Measurements from ENCODE around the gene MACROD2.

The MACROD2 gene

DNA sequence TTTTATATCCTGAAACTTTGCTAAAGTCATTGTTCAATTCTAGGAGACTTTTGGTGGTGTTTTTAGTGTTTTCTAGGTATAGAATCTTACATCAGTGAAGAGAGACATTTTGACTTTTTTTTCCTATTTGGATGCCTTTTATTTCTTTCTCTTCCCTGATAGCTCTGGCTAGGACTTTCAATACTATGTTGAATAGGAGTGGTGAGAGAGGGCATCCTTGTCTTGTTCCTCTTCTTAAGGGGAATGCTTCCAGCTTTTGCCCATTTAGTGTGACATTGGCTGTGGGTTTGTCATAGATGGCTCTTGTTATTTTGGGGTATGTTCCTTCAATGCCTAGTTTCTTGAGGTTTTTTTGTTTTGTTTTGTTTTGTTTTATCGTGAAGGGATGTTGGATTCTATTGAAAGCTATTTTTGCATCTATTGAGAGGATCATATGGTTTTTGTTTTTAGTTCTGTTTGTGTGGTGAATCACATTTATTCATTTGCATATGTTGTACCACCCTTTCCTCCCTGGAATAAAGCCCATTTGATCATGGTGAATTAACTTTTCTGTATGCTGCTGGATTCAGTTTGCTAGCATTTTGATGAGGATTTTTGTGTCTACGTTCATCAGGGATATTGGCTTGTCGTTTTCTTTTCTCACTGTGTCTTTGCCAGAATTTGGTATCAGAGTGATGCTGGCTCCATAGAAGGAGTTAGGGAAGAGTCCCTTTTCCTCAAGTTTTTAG lies 882.1 kb downstream of the MACROD2 start:
- no peak for DNase-seq (ENCODE audit: low spot score)

DNA sequence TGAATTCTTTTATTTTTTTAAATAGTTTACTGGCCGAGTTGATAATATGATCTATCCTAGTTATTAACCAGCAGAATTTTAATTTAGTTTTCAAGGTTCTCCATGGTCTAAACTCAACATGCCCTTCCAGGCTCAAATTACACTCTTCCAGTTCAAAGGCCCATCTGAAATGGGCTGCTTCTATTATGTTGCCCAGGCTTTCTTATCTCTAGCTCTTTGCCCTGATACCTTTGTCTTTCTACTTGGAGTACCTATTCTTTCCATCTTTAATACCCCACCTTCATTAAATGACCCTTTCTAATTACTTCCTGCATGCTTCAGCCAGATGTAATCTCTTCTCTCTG lies 883.3 kb downstream of the MACROD2 start:
- DNase-seq (ENCODE audit: low spot score), result no peak

- no peak for DNase-seq (ENCODE audit: low spot score)
These were observed 883.8 kb downstream of the MACROD2 start for GRCh38 chr20:14879020-14879697.

- no peak for DNase-seq (ENCODE audit: low spot score)
These were observed 884.5 kb downstream of the MACROD2 start for GRCh38 chr20:14879839-14880238.

DNA sequence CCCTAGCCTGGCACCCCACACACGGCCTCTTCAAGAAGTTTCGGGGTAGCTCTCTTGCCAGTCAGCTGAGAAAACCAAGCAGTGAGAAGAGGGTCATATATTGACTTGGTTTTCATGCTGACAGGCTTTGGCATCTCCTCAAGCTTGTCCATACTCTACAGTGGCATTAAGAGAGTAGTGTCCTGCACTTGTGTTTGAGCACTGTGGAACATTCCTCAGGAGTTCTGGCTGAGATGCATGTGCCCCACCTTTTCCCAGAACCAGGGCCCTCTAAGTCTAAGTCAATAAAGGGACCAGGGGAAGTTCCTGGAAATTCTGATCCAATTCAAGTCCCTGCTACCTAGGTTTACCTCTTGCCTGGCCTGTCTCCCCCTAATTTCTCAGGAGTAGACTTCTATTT lies 886.2 kb downstream of the MACROD2 start:
- no peak for DNase-seq (ENCODE audit: low spot score)

- no peak for DNase-seq (ENCODE audit: low spot score)
These were observed 886.8 kb downstream of the MACROD2 start for GRCh38 chr20:14882157-14882556.

GRCh38 chr20:14882846-14883245 lies 887.5 kb downstream of the MACROD2 start:
- no peak for DNase-seq (ENCODE audit: low spot score)

- DNase-seq (ENCODE audit: low spot score), result no peak
These were observed 888.0 kb downstream of the MACROD2 start for GRCh38 chr20:14883324-14883723.

DNA sequence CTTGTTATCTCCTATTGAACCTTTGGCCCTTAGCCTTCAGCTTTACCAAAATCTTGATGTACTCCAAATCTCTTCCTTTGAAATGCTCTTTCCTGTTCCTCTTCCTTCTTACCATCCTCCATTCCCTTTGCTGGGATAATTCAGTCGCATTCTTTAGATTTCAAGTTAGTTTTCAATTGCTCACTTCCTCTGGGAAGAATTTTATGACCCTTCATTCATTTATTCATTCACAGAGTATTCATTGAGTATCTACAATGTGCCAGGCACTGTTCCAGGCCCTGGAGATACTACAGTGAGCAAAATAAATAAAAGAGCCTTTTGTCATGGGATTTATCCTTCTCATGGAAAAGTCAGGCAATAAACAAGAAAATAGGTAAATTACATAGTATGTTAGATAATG lies 890.3 kb downstream of the MACROD2 start:
- DNase-seq (ENCODE audit: low spot score), result no peak

DNA sequence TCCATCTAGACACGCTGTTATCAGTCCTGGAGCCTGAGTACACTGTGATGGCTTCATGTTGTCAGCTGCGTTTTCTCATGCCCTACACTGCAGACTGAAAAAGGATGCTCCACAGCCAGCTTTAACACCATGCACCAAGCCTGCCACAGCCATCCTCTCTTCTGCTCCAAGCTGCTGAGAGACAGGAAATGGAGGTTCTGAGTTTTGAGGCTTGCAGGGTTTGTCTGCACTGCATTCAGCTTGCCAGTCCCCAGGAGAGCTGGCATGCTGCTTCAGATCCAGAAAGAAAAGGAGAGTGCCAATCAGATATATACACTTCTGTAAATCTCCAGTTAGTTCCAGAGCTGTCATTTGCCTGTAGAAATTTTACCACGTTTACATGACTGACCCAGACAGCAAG lies 892.8 kb downstream of the MACROD2 start:
- DNase-seq (ENCODE audit: low spot score), result no peak

DNA sequence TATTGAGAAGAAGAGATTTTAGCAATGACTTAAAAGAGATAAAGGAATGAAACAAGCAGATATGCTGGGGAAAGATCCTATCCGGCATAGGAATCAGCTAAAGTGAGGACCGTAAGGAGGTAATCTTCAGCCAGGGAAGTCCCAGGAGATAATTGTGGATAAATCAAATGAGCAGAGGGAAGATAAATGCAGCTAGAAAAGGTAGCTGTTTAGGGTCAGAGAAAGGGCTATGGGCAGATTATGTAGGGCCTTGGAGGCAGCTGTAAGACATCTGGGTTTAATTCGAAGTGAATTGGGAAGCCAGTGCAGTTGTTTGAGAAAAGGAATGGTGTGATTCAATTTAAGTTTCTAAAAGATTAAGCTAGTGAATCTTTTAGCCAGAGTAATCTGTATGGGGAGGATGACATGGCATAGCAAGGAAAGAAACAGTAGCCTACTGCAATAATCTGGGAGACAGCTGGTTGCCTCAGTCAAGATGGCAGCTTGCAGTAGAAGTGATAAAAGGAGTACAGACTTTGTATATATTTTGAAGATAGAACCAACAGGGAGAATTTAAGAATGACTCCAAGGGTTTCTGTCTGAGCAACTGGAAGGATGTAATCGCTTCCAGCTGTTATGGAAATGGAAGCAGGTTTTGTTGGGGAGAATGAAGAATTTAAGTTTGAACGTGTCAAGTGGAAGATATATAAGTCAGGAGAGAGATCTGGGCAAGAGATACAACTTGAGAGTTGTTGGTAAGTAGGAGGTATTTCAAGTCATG lies 894.4 kb downstream of the MACROD2 start:
- DNase-seq (ENCODE audit: low spot score), result no peak

- no peak for DNase-seq (ENCODE audit: low spot score)
These were observed 895.4 kb downstream of the MACROD2 start for GRCh38 chr20:14890713-14891112.

GRCh38 chr20:14892782-14893181 lies 897.5 kb downstream of the MACROD2 start:
- no peak for DNase-seq (ENCODE audit: low spot score)

DNA sequence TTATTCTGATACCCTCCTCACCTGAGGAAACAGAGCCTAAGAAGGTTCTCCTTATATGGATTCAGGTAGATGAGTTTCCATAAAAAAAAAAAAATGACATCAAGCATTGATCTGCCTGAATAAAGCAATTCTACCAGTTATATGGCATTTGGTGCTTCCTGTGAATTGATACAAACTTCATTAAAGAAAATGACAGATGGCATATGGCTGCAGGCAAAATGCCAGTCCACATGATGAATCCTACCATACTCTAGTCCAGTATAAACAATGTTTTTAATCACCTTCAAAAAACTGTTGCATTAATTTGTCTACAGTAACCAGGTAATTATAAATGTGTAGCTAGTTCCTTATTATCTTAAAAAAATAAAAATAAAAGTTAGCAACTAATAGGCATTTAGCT lies 901.3 kb downstream of the MACROD2 start:
- DNase-seq (ENCODE audit: low spot score), result no peak

- no peak for DNase-seq (ENCODE audit: low spot score)
These were observed 902.3 kb downstream of the MACROD2 start for GRCh38 chr20:14897608-14898007.

- DNase-seq (ENCODE audit: low spot score), result no peak
These were observed 907.2 kb downstream of the MACROD2 start for GRCh38 chr20:14902432-14903089.

- DNase-seq (ENCODE audit: low spot score), result no peak
These were observed 911.7 kb downstream of the MACROD2 start for GRCh38 chr20:14906908-14907434.

DNA sequence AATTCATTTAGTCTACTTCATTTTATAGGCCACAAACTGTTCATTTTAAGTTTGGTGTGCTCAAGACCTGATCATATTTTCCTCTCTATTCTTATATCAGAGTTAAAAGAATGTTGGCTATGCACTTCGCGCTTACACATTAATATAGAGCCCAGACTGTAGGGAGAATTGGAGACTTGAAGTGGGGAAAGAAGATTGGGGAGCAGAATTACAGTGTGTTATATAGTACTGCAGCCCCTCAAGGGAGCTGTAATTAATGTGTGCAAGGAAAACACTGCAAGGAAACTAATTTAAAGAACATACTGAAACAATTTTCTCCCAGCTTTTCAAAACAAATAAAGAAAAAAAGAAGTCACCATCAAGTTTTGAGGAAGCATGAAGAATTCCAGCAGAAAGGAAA lies 914.8 kb downstream of the MACROD2 start:
- DNase-seq (ENCODE audit: low spot score), result no peak

DNA sequence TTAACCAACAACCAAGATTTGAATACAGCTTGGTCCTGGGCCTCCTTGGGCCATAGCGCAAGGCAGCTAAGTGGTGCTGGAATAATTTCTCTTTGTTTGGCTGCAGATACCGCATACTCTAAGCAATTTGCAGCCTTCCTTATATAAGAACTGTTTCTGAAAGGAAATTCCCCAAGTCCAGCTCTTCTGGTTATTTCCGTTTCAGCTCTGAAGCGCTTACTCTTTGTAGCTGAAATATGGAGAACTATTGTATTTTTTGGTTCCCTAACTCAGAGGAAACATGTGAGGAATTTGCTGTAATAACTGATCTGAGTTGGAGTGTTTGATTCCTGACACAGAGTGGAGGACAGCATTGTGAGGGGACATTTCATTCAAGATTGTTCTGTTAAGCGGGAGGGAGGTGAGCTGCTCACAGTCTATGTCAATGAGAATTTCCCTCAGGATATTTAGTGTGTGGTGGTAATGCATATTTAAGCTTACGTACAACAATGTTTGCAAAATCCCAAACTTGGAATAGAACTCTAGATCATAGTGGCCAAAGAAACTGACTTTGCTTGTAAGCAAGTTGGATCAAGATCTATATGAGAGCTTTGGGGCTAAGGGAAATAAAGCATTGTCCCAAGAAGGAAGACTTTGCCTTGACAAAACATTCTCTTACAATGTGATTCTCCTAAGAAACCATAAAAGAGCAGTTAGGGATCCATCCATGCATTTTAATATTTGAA lies 918.7 kb downstream of the MACROD2 start:
- DNase-seq (ENCODE audit: low spot score), result no peak

GRCh38 chr20:14914633-14915032 lies 919.3 kb downstream of the MACROD2 start:
- no peak for DNase-seq (ENCODE audit: low spot score)

- DNase-seq (ENCODE audit: low spot score), result no peak
These were observed 920.0 kb downstream of the MACROD2 start for GRCh38 chr20:14915356-14915755.
